HCT116 (cell line): ENCODE results near the gene IGF2R. TPM values are rescaled to one million over a fixed set of nuclear protein-coding genes. Genes with fewer than 3 reads are reported as not detected.

ENCODE experiments used
- ATAC-seq: fragments of 200-7000 bp; cut with Tn5 transposase; 2 replicates; pipeline ENCODE4 v1.9.1; 2020; ENCODE audit warnings: mild to moderate bottlenecking, moderate library complexity
- BruUV-seq: library from RNA; stranded (reverse); fragments of 400-500 nt; replicated peaks from 2 replicates; lab custom pipeline; 2021; lab: Mats Ljungman, UMichigan
- CTCF ChIA-PET: fragments of 300-600 bp; sonication (Branson Sonifier 250); formaldehyde crosslinking; loops from one replicate; lab custom pipeline; 2021; ENCODE audit warnings: antibody characterized with exemption; lab: Charles Lee
- POLR2A ChIA-PET: fragments of 300-600, 350-600 bp; sonication (Branson Sonifier 250); formaldehyde crosslinking; loops from one replicate; lab custom pipeline; 2021; ENCODE audit warnings: antibody characterized with exemption; lab: Charles Lee
- RAD21 ChIA-PET, 2 experiments: fragments of 300-600 bp; sonication (Branson Sonifier 250); formaldehyde crosslinking; loops; one replicate each; lab custom pipeline; 2023; ENCODE audit warnings: low total read pairs in 2 of 2; ENCODE audit not compliant: uncharacterized antibody in 2 of 2, unreplicated experiment in 2 of 2, low non-redundant PET in 1 of 2; lab: Charles Lee
- DNase-seq: peaks from one replicate; pipeline ENCODE4 v3.0.0-alpha.2; 2010; ENCODE audit warnings: low read depth, low spot score
- H2AFZ ChIP-seq: fragments of 200-600 bp; shearing (Covaris generic), sonication (generic); 2 replicates; pipeline ENCODE4 v1.6.1; 2017; ENCODE audit warnings: low read depth, mixed run types, mixed read lengths, antibody characterized with exemption, low read length; ENCODE audit not compliant: poor library complexity, severe bottlenecking
- H3K27ac ChIP-seq: 2 replicates; pipeline ENCODE4 v1.5.1; 2012; ENCODE audit warnings: low read depth, low read length
- H3K27me3 ChIP-seq: fragments of 200-600 bp; sonication (generic); 2 replicates; pipeline ENCODE4 v1.6.1; 2016; ENCODE audit warnings: mixed run types, low read length, mixed read lengths; ENCODE audit not compliant: insufficient read depth
- H3K36me3 ChIP-seq, 2 experiments: fragments of 200-500 bp in 1 of 2; fragments of 200-600 bp in 1 of 2; sonication (Bioruptor generic) in 1 of 2; sonication (generic) in 1 of 2; 2 replicates each; pipeline versions ENCODE4 v1.5.1 to v1.6.1; 2014 to 2016; ENCODE audit warnings: low read length in 2 of 2, inconsistent platforms in 1 of 2, mixed read lengths in 1 of 2, mixed run types in 1 of 2; ENCODE audit not compliant: insufficient read depth in 2 of 2, control insufficient read depth in 1 of 2
- H3K4me1 ChIP-seq, 2 experiments: fragments of 200-600 bp in 1 of 2; sonication (generic) in 1 of 2; 2 replicates each; pipeline versions ENCODE4 v1.5.1 to v1.6.1; 2012 to 2017; ENCODE audit warnings: low read length in 2 of 2, inconsistent platforms in 1 of 2, mild to moderate bottlenecking in 1 of 2, mixed read lengths in 1 of 2, mixed run types in 1 of 2, moderate library complexity in 1 of 2; ENCODE audit not compliant: insufficient read depth in 2 of 2, control insufficient read depth in 1 of 2
- H3K4me2 ChIP-seq: fragments of 200-600 bp; sonication (generic); 2 replicates; pipeline ENCODE4 v1.6.1; 2017; ENCODE audit warnings: mixed run types, low read length, mixed read lengths
- H3K4me3 ChIP-seq, 2 experiments: fragments of 200-600 bp in 1 of 2; sonication (generic) in 1 of 2; replicated peaks in 1 of 2; 2 replicates each; pipeline ENCODE4 v1.5.1; 2011 to 2016; ENCODE audit warnings: low read length in 2 of 2, control low read depth in 1 of 2, low read depth in 1 of 2, mild to moderate bottlenecking in 1 of 2, mixed read lengths in 1 of 2, mixed run types in 1 of 2
- H3K79me2 ChIP-seq: fragments of 200-600 bp; sonication (generic); 2 replicates; pipeline ENCODE4 v1.6.1; 2017; ENCODE audit warnings: mild to moderate bottlenecking, mixed run types, low read length, moderate library complexity, mixed read lengths; ENCODE audit not compliant: insufficient read depth
- H3K9ac ChIP-seq: fragments of 200-600 bp; sonication (generic); 2 replicates; pipeline ENCODE4 v1.6.1; 2016; ENCODE audit warnings: low read length, mixed read lengths
- H3K9me2 ChIP-seq: fragments of 200-600 bp; sonication (generic), shearing (Covaris generic); 2 replicates; pipeline ENCODE4 v1.6.1; 2017; ENCODE audit warnings: mixed run types, mild to moderate bottlenecking, moderate library complexity; ENCODE audit not compliant: insufficient read depth
- H3K9me3 ChIP-seq, 2 experiments: fragments of 200-500 bp in 1 of 2; fragments of 200-600 bp in 1 of 2; sonication (Bioruptor generic) in 1 of 2; sonication (generic) in 1 of 2; 2 replicates each; pipeline ENCODE4 v1.6.1; 2014 to 2017; ENCODE audit warnings: low read length in 2 of 2, mixed read lengths in 2 of 2, inconsistent platforms in 1 of 2, low read depth in 1 of 2, mild to moderate bottlenecking in 1 of 2, mixed run types in 1 of 2, moderate library complexity in 1 of 2; ENCODE audit not compliant: control insufficient read depth in 1 of 2, insufficient read depth in 1 of 2
- H4K20me1 ChIP-seq: fragments of 200-600 bp; sonication (generic), shearing (Covaris generic); 2 replicates; pipeline ENCODE4 v1.6.1; 2017; ENCODE audit warnings: mixed run types, mild to moderate bottlenecking, moderate library complexity; ENCODE audit not compliant: insufficient read depth
- EGR1 ChIP-seq: IDR thresholded peaks from 2 replicates; pipeline ENCODE4 v1.6.1; 2012; ENCODE audit warnings: low read depth
- EZH2 ChIP-seq: fragments of 200-600 bp; sonication (generic); IDR thresholded peaks from 2 replicates; pipeline ENCODE4 v1.6.1; 2017; ENCODE audit warnings: antibody characterized with exemption, mixed run types
- EZH2phosphoT487 ChIP-seq: fragments of 200-600 bp; IDR thresholded peaks from 2 replicates; pipeline ENCODE4 v1.6.1; 2018; ENCODE audit warnings: antibody characterized with exemption, borderline replicate concordance
- POLR2AphosphoS5 ChIP-seq: IDR thresholded peaks from 2 replicates; pipeline ENCODE4 v1.6.1; 2011; ENCODE audit warnings: mild to moderate bottlenecking, low read depth, low read length, moderate library complexity
- RAD21 ChIP-seq: IDR thresholded peaks from 2 replicates; pipeline ENCODE4 v1.6.1; 2012; ENCODE audit warnings: low read depth, mild to moderate bottlenecking
- SIN3A ChIP-seq: IDR thresholded peaks from 2 replicates; pipeline ENCODE4 v1.6.1; 2012; ENCODE audit warnings: low read depth
- SP1 ChIP-seq: IDR thresholded peaks from 2 replicates; pipeline ENCODE4 v1.6.1; 2012; ENCODE audit warnings: low read depth
- TCF7L2 ChIP-seq: IDR thresholded peaks from 2 replicates; pipeline ENCODE4 v1.7.0; 2011; ENCODE audit warnings: borderline replicate concordance, inconsistent platforms; ENCODE audit not compliant: insufficient read depth, insufficient read length; ENCODE audit errors: extremely low read depth
- intact Hi-C: fragments of 100-400 bp; cut with micrococcal nuclease; formaldehyde crosslinking; loops from 2 replicates; pipeline ENCODE4 v1.10.0; 2022
- total RNA-seq: library from RNA; stranded (reverse); gene quantifications from one replicate; pipeline ENCODE4 v1.2.1, GENCODE V29; 2021; ENCODE audit not compliant: unreplicated experiment
- TF ChIP-seq, protein P1 (sequence below): IDR thresholded peaks from 2 replicates; pipeline ENCODE4 v1.6.1; 2012

The IGF2R gene
- total RNA-seq, 1 experiment from 2014 or later: 37.0 TPM

- Histone ChIP-seq H3K36me3 (no peaks in the 10 kb centered on the region), H3K9me3 (peaks cover 0 to 5% of the 10 kb centered on the region in 2 experiments; a peak in 2 of 4 replicates), H3K27me3 (no peaks in the 10 kb centered on the region), H4K20me1 (no peaks in the 10 kb centered on the region), H3K9ac (no peak overlapping the region), H3K79me2 (no peaks in the 10 kb centered on the region), H3K9me2 (no peaks in the 10 kb centered on the region), H2AFZ (no peak overlapping the region), H3K27ac (no peak overlapping the region)
- intact Hi-C loops: no loop called here
- no TSS peak for BruUV-seq
- DNase-seq (no peak), ATAC-seq (no peak)
- POLR2A ChIA-PET: no interaction called here
- no peak for TF ChIP-seq TCF7L2
- TF ChIP-seq SIN3A: no peak
- TF ChIP-seq RAD21: no peak
- no peak for TF ChIP-seq SP1
- TF ChIP-seq EZH2: no peak
- TF ChIP-seq EGR1: no peak
- TF ChIP-seq EZH2phosphoT487: no peak
- TF ChIP-seq, protein P1, sequence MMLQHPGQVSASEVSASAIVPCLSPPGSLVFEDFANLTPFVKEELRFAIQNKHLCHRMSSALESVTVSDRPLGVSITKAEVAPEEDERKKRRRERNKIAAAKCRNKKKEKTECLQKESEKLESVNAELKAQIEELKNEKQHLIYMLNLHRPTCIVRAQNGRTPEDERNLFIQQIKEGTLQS: no peak
- TF ChIP-seq, all 23 proteins: peak for 0
- CTCF ChIA-PET: no interaction called here
- Histone ChIP-seq H3K4me1 (no peaks in the 10 kb centered on the region), H3K4me2 (no peak overlapping the region), H3K4me3 (no peak overlapping the region)
- RAD21 ChIA-PET: no interaction called here
These were observed 20.7 kb upstream of the IGF2R start for GRCh38 chr6:159948199-159948598.

GRCh38 chr6:159951772-159952171, 17.1 kb upstream of the IGF2R start:
- Histone ChIP-seq H3K9ac (no peak overlapping the region), H3K4me2 (no peak overlapping the region), H3K79me2 (no peaks in the 10 kb centered on the region), H3K27ac (no peak overlapping the region), H3K36me3 (no peaks in the 10 kb centered on the region), H3K9me2 (no peaks in the 10 kb centered on the region), H4K20me1 (no peaks in the 10 kb centered on the region), H3K4me3 (no peak overlapping the region), H2AFZ (no peak overlapping the region), H3K9me3 (no peaks in the 10 kb centered on the region), H3K27me3 (0 out of 2 replicates have a peak, but pooled peaks cover 4% of the 10 kb centered on the region), H3K4me1 (no peaks in the 10 kb centered on the region)
- ATAC-seq (no peak), DNase-seq (no peak)
- ChIA-PET CTCF (interaction anchor here (0.6 kb wide), 1 partner anchor 231 kb away, joined by 3 read pairs; no protein-coding TSS in a partner anchor), RAD21 (no interaction called here), POLR2A (no interaction called here)
- TF ChIP-seq, protein P1: no peak
- TF ChIP-seq RAD21 (no peak), EZH2phosphoT487 (no peak), POLR2AphosphoS5 (no peak), EGR1 (no peak), EZH2 (no peak)
- no TSS peak for BruUV-seq
- intact Hi-C loops: no loop called here
